Measurements from ENCODE around the gene LMOD1.
"Not testable (repeated sequence)": the region's sequence is repeated elsewhere in the genome, so short reads cannot be mapped to it uniquely, and the experiment has no call there.

LMOD1 gene

DNA sequence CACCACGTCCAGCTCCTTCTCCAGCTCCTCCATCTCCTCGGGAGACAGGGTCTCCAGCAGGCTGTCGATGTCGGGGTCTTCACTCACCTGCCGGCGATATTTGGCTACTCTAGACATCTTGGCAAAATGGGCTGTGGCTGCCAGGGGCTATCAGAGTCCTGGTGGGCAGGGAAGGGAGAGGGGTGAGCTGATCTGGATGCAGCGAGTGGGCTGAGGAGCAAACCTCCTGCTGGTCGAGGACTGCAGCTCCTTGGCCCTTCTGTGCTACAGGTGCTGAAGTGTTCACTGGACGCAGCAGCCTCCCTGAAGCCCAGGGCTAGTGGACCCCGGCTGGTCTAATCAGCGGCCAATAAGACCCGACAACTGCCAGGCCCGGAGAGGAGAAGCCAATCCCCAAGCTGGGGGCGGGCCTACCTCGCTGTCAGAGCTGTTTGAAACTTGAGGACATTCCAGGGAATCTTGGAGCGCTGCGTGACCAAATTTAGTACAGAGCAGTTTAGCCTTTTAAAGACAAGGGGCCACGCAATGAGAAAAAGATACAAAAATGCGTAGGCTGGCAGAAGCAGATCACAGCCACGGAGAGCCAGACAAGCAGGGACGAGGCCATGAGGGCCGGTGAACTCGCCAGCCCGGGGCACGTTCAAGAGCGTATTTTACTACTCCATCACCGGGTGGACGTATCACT is at the start of gene LMOD1:
TSS of gene LMOD1 (minus strand) at position 325 of the 685 bp plus-strand sequence. CDS start at position 117, 208 bp downstream.
- DNase-seq (ENCODE audit: low read depth in 2 of 2, low spot score in 1 of 2) = no peak

DNA sequence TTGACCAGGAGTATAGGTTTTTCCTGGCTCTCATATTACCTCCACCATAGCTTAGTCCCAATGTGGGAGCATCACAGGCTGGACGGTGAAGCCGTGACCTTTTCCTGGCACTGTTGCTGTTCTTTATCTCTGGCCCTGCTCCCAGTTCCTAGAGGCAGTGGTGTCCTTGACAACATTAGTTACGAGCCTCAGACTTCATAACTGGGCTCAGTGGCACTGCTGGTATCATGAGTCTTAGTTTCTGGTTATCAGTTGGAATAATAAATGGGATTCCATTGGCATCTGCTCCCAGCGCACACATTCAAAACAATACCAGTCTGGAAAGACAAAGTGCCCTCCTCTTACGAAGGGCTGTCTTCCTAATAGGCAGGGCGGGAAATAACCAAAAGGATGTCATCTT is 44.1 kb upstream of the LMOD1 start:
- DNase-seq (ENCODE audit: low read depth in 2 of 2, low spot score in 1 of 2) = no peak

DNA sequence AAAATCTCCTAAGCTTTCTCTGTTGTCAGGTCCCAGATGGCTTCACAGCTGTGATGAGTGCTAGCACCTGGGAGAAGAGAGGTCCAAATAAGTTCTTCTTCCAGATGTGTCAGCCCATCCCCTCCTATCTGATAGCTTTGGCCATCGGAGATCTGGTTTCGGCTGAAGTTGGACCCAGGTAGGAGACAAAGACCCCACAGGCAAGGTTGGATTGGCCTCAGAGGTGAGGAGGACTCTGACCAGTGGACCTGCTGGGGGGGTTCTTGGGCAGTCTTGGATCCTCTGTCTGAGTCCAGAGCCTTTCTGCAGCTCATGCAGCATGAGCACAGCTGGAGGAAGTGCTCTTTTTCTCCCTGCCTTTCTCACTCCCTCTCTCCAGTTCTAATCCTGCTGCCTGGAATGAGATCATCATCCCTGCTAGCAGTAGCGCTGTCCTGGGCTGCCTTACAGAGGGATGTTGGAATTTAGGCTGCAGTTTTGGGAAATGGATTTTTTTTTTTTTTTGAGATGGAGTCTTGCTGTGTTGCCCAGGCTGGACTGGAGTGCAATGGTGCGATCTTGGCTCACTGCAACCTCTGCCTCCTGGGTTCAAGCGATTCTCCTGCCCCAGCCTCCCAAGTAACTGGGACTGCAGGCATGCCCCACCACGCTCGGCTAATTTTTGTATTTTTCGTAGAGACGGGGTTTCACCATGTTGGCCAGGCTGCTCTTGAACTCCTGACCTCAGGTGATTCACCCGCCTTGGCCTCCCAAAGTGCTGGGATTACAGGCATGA is 43.2 kb upstream of the LMOD1 start:
- DNase-seq (ENCODE audit: low read depth in 2 of 2, low spot score in 1 of 2) = no peak

DNA sequence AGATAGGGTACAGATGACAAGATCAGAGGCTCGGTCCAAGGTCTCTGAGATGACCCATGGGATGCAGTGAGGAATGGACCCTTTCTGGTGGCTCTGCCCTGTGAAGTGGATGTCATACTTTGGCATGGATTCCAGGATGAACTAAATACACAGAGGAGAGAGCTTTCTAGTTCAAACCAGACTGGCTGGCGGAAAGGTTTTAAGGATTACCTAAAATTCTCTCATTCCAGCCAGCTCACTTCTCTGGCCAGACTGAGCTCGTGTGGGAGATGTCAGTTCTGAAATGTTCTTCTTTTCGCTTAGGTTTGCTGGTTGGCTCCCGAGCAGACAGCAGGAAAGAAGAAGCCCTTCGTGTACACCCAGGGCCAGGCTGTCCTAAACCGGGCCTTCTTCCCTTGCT is 42.3 kb upstream of the LMOD1 start:
- DNase-seq (ENCODE audit: low read depth in 2 of 2, low spot score in 1 of 2) = no peak

DNA sequence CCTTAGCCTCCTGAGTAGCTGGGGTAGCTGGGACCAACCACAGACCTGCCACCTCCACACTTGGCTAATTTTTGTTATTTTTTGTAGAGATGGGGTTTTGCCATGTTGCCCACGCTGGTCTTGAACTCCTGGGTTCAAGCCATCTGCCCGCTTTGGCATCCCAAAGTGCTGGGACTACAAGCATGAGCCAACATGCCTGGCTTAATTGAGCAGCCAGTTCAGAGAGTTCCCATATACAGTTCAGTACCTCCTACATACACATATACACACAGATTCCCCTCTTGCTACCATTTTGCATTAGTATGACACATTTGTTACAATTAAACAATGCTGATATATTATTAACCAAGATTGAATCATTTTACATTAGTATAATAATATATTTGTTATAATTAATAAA is 39.0 kb upstream of the LMOD1 start:
- no peak for DNase-seq (ENCODE audit: low read depth in 2 of 2, low spot score in 1 of 2)

DNA sequence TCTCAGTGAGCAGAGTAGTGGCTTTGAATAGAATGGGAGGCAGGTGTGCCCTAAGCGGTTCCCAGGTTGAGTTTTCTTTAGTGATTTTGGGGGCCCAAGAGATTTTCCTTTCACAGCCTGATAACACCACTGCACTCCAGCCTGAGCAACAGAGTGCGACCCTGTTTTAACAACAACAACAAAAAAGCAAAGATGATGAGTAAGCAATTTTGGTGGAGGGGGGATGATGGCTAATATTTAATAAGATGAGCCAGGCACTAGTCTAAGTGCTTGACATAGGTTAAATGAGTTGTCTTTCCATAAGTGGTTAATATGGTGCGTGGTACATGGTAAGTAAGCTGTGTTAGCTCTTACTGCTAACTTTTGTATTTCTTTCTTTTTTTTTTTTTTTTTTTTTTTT is 38.1 kb upstream of the LMOD1 start:
- DNase-seq (ENCODE audit: low read depth in 2 of 2, low spot score in 1 of 2) = no peak

DNA sequence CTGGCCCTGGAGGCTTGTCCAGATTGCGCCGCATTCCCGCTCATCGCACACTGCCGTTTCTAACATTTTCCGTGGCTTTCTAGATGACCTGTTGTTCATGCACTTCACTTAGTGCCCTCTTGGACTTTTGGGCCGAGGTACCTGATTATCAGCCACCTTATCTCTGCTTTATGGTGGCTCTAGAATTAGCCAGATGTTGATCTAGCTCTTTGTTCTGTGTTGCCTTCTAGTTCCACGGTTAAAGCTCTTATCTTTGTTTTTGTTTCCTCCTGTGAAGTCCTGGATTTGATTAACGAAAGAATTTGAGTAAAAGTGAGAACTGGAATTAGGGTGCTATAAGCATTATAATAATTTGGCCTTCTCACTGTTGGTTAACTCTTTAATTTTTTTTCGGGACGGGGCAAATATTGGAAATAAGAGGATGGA is 37.0 kb upstream of the LMOD1 start:
- no peak for DNase-seq (ENCODE audit: low read depth in 2 of 2, low spot score in 1 of 2)

DNA sequence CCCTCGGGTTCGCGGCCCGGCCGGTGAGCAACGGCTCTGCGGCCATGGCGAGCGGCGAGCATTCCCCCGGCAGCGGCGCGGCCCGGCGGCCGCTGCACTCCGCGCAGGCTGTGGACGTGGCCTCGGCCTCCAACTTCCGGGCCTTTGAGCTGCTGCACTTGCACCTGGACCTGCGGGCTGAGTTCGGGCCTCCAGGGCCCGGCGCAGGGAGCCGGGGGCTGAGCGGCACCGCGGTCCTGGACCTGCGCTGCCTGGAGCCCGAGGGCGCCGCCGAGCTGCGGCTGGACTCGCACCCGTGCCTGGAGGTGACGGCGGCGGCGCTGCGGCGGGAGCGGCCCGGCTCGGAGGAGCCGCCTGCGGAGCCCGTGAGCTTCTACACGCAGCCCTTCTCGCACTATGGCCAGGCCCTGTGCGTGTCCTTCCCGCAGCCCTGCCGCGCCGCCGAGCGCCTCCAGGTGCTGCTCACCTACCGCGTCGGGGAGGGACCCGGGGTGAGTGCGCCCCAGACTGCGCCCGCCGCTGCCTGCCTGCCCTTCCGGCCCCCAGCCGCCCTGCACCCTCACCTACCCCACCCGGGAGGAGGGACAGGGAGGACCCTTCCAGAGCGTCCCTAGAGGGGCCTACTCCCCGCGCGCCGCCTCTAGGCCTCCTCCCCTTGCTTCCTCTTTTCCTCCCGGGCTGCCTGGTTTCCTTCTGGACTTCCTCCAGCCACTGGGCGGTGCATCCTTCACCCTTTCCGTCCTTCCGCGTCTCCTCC is 36.5 kb upstream of the LMOD1 start, which contains the start of gene RNPEP:
TSS of gene RNPEP (plus strand) at position 26 of the 757 bp plus-strand sequence. CDS start at position 45, 19 bp downstream.
- peak in 1 of 2 donors; percentile 9 for DNase-seq (ENCODE audit: low read depth in 2 of 2, low spot score in 1 of 2)

DNA sequence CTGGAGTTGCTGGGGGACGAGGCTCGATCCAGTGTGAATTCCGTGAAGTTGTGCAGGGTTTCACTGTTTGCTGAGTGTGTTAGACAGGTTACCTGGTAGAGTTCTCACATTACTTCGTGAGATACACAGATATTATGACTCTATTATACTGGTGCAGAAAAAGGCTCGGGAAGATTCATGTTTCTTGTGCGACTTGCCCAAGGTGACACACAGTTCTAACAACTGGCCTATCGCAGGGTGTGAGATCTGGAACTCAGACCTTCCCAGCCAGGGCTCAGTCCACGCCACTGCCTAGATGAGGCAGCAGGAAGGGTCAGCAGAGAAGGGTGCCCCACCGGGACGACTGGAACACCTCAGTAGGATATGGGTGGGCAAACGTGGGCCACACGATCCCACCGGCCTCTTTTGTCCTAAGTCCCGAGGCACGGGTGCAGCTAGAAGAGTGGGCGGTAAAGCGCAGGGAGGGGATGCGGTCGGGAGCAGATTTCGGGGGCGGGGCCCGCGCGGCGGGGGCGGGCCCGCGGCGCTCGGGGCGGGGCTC is 35.8 kb upstream of the LMOD1 start:
- DNase-seq (ENCODE audit: low read depth in 2 of 2, low spot score in 1 of 2) = peak; percentile 35 to 43

DNA sequence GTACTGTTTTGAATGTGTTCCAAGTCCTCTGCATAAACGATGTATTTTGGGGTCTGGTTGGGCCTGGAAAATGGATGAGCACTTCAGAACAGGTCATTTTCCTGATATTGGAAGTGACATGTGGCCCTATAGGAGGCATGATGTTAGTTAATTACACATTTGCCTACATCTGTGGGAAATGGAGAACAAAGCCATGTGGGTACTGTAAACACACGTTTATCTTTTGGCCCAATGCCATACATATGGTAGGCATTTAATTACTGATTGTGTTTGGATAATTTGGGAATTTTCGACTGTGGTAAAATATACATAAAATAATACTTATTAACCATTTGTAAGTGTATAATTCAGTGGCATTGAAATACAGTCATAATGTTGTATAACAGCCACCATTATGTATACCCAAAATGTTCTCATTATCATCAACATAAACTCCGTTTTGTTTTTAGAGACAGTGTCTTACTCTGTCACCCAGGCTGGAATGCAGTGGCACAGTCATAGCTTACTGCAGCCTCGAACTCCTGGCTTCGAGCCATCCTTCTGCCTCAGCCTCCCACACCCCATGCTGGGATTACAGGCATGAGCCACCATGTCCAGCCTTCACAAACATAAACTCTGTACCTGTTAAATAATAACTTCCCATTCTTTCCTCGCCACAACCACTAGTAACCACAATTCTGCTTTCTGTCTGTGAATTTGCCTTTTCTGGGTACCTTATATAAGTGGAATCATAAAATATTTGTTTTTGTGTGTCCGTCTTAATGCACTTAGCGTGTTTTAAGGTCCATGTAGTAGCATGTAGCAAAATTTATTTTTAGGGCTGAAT is 24.2 kb upstream of the LMOD1 start:
- no peak for DNase-seq (ENCODE audit: low read depth in 2 of 2, low spot score in 1 of 2)

DNA sequence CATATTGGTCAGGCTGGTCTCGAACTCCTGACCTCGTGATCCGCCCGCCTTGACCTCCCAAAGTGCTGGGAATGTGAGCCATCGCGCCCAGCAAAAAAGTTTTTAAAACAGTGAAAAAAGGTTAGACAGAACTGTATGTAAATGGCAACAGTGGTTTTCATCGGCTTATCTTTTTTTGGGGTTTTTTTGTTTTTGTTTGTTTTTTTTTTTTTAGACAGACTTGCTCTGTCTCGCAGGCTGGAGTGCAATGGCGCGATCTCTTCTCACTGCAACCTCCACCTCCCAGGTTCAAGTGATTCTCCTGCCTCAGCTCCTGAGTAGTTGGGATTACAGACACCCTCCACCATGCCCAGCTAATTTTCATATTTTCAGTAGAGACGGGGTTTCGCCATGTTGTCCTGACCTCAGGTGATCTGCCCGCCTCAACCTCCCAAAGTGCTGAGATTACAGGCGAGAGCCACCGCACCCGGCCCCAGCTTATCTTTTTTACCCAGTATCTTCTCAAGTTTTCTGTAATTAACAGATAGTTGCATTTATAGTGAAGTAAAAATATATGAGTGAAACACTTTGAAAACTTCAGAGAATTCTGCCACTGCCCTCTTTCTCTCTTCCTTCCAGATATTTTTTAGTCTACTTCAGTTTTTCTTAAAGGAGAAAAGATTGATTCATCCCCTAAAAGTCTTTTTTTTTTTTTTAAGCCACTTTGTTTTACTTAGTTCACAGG is 22.0 kb upstream of the LMOD1 start:
- no peak for DNase-seq (ENCODE audit: low read depth in 2 of 2, low spot score in 1 of 2)

DNA sequence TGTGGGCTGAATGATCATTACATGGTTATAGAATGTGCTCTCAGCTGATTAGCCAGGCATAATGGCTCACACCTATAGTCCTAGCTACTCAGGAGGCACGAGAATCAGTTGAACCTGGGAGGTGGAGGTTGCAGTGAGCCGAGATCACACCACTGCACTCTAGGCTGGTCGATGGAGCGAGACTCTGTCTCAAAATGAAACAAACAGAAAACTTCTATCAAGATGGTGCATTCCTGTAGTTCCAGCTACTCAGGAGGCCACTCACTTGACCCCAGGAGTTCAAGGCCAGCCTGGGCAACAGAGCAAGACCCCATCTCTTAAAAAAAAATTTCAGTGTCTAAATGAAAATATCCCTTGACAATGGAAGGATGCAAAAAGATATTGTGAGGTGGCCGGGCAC is 19.8 kb upstream of the LMOD1 start:
- DNase-seq (ENCODE audit: low read depth in 2 of 2, low spot score in 1 of 2) = no peak

DNA sequence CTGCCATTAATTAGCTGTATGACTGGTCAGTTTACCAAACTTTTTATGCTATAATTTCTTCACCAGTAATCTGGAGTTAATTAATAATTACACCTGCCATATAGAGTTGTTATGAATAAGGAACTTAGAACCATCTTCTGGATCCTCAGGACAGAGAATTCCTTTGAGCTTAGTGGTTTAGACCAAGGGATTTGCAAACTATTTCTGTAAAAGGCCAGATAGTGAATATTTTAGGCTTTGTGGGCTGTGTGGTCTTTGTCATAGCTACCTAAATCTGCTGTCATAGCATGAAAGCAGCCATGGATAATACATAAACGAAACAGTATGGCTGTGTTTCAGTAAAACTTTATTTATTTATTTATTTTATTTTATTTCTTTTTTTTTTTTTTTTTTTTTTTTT is 17.9 kb upstream of the LMOD1 start:
- DNase-seq (ENCODE audit: low read depth in 2 of 2, low spot score in 1 of 2) = no peak

DNA sequence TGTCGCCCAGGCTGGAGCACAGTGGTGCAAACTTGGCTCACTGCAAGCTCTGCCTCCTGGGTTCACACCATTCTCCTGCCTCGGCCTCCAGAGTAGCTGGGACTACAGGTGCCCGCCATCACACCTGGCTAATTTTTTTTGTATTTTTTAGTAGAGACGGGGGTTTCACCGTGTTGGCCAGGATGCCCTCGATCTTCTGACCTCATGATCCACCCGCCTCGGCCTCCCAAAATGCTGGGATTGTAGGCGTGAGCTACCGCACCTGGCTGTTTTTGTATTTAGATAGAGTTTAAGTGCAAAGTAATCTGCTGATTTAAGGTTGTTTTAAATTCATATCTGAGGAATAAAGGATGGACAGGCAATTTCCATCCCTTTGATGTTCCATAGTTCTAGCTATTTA is 16.0 kb upstream of the LMOD1 start:
- DNase-seq (ENCODE audit: low read depth in 2 of 2, low spot score in 1 of 2) = not testable (repeated sequence)

DNA sequence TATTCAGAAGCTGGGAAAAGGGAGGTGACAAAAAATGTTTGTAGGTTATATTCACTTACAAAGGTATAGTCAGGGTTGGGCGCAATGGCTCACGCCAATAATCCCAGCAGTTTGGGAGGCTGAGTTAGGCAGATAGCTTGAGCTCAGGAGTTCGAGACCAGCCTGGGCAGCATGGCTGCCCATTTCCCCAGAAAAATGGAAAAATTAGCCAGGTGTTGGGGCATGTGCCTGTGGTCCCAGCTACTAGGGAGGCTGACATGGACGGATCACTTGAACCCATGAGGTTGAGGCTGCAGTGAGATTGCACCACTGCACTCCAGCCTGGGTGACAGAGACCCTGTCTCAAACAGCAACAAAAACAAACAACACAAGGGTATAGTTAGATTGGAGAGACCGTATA is 12.0 kb upstream of the LMOD1 start:
- no peak for DNase-seq (ENCODE audit: low read depth in 2 of 2, low spot score in 1 of 2)

DNA sequence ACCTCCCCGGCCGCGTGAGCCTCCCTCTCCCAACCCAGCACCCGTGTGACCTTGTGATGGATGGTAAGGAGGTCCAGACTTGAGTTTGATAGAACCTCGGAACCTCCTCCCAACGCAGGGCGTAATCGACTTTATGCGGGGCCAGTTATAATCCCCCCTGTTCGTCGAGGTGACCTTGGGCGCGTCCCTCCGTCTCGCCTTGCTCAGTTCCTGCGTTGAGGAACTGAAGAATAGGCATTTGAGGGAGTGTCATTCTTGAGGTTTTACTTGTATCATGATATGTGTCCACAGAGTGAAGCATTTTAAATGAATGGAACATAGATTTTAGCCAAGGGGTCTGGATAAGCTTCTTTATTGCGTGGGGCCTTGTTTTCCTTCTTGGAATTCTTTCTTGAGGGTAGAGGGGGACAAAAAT is 9.4 kb upstream of the LMOD1 start:
- DNase-seq (ENCODE audit: low read depth in 2 of 2, low spot score in 1 of 2) = no peak

DNA sequence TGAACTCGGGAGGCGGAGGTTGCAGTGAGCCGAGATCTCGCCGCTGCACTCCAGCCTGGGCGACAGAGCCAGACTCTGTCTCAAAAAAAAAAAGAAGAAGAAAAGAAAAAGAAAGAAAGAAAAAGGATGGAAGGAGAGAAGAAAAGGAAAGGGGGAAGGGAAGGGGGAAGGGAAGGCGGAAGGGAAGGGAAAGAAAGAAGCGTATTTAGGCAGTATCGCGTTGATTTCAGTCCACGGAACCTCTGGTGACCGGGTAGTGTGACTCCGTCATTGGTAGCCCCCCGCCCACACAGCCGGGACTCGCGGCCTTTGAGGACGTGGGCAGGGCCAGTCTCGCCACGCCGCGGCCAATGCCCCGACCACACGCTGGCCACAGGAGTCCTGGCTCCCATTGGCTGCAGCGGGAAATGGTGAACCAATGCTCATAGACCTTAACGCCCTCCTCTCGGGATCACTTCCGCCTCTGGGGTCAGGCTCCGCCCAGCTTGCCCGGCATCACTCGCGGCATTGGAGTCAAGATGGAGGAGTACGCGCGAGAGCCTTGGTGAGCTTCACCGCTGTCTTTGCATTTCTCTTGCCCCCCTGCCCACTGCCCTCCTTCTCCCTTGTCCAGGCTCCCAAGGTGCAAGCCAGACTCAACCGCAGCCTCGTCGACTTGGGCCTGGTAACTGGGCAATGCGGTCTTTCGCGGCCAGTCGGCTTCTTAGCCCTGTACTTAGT is 8.8 kb upstream of the LMOD1 start, which contains the start of gene TIMM17A:
TSS of gene TIMM17A (plus strand) at position 495 of the 720 bp plus-strand sequence. CDS start at position 519, 24 bp downstream.
- DNase-seq (ENCODE audit: low read depth in 2 of 2, low spot score in 1 of 2) = peak; percentile 80 to 90

DNA sequence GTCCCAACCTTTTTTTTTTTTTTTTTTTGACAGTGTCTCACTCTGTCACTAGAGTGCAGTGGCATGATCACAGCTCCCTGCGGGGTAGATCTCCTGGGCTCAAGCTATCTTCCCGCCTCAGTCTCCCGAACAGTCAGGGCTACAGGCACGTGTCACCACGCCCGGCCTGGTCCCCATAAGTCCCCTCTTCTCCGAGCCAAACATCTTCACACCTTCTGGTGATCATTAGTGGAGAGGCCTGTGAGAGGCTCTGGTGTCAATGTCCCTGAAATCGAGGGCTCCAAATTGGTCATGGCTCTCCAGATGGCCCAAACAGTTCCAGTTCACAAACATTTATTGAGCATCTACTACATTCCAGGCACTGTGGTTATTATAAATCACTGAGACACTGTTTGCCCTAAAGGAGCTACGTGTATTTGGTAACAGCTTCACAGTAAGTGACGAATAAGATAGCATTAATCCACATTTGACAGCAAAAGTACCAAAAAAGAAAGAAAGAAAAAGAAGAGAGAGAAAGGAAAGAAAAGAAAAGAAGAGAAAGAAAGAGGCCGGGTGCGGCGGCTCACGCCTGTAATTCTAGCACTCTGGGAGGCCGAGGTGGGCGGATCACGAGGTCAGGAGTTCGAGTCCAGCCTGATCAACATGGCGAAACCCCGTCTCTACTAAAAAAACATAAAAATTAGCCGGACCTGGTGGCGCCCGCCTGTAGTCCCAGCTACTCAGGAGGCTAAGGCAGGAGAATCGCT is 8.1 kb upstream of the LMOD1 start:
- DNase-seq (ENCODE audit: low read depth in 2 of 2, low spot score in 1 of 2) = no peak

Measured in stimulated activated CD8-positive, alpha-beta memory T cell treated with anti-CD3 and anti-CD28 coated beads, Interleukin-4, amount 100 ng/mL, for 4 hours (primary cell).